Endometrial microvascular endothelial cells (primary cell): ENCODE measurements around the gene TRIM46. TPM values are rescaled to one million over a fixed set of nuclear protein-coding genes. Genes with fewer than 3 reads are reported as not detected.
"Not testable (repeated sequence)": the region's sequence is repeated elsewhere in the genome, so short reads cannot be mapped to it uniquely, and the experiment has no call there.

Experiments used
- in situ Hi-C: cut with HindIII; loops from 2 replicates; pipeline ENCODE4 v1.10.0; 2017; ENCODE audit warnings: low sequenced_read_pairs, low pct_unique_long_range_greater_than_20kb; ENCODE audit errors: inconsistent ontology term
- total RNA-seq: library from RNA; depleted of rRNA; stranded (reverse); fragments of >200 nt; gene quantifications from one replicate; pipeline ENCODE4 v1.2.3, GENCODE V29; 2015; ENCODE audit errors: inconsistent ontology term

The TRIM46 gene
- total RNA-seq, 1 donor from 2014 or later, result 2.4 TPM

DNA sequence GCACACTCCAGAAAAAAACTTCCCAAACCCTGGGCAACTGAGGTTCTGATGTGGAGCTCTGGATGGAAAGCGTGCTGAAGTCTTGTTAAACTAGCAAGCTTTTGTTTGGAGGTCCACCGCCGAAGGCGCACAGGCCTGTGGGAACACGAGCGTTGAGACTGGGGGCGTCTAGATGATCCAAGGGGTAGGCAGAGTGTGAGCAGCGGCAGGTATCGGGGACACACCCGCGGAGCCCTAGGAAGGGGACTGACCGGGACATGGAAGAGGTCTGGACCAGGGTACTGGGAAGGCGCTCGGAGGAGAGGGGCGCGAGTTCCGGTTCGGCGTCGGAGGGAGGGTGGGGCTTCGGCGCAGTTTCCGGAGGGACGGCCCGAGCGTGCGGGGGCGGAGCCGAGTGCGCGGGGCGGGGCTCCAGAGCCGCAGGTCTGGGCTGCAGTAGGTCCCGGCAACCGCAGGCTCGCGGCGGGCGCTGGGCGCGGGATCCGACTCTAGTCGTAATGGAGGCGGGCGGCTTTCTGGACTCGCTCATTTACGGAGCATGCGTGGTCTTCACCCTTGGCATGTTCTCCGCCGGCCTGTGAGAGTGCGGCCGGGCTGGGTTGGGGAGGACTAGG is 38.1 kb upstream of the TRIM46 start, which contains the start of gene SLC50A1:
TSS of gene SLC50A1 (plus strand) at position 438 of the 614 bp plus-strand sequence. CDS start at position 498, 60 bp downstream.
- in situ Hi-C loops, result no loop called here

DNA sequence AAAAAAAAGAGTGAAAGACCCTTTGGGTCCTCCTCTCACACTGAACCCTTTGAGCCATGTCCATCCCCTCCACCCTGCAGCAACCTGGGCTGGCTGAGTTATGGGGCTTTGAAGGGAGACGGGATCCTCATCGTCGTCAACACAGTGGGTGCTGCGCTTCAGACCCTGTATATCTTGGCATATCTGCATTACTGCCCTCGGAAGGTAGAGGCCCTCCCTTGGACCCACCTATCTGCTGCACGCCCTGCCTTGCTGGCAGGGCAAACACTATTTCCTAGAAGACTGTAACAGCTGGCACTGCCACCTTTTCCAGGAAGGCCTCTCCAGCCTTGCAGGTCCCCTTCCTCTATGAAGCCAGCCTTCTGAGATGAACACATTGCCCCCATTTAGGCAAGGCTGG is 36.9 kb upstream of the TRIM46 start:
- in situ Hi-C loops, result no loop called here

DNA sequence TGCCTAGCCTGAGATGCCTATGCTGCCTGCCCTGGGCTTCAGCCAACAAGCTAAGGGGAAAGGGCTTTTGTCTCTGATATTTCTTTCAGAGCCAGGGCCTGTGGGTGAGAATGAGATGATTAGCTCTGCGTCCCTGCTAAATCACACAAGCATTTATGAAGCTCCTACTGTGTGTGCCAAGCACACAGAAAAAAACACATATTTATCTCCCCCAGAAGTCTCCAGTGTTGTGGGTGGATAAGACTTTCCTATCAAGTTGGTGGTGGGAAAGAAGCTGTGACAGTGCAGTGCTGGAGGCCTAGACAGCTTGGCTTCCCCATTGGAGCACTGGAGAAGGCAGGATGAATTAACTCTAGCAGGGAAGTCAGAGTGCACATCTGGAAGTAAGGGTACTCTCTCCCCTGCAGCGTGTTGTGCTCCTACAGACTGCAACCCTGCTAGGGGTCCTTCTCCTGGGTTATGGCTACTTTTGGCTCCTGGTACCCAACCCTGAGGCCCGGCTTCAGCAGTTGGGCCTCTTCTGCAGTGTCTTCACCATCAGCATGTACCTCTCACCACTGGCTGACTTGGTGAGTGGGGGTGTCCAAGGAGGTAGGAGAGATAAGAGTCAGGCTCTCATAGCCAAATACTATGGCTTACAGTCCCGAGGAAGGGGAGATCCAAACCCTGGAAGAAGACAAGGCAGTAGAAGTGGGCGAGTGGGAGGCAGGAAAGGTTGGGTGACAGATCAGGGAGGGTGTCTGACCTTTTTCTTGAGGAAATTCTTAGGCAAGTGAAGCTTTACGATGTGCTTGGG is 36.3 kb upstream of the TRIM46 start:
- in situ Hi-C loops, result no loop called here

DNA sequence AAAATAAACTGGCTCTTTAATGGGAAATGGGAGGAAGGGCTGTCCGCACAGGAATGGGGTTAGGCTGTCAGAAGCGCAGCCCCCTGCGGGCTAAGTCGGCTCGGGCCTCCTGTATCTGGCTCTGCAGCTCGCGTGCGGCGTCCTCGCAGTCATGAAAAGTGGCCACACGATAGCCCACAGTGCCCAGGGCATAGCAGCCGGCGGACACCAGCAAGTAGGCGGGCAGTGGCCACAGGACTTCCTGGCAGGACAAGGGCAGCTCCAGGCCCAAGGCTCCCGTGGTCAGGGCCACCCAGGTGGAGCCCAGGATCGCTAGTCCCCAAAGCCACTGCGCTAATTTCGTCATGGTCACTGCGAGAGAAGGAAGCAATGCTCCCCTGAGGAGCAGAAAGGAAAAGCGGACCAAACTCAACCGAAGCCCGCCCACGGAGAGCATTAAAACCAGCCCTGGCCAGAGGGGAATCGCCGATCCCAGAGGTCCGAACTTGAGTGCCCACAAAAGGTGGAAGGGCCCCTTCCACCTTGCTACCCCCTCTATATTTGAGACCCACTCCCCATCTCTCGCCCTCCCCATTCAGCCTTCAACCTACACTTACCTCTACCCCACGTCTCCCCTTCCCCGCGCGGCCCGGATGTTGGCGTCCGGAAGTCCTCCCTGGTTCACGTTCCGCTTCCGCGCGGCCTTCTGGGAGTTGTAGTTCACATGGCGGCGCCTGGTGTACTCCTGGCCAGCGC is 33.6 kb upstream of the TRIM46 start, which contains the start of gene DPM3:
TSS of gene DPM3 (minus strand) at position 637 of the 735 bp plus-strand sequence. CDS start at position 346, 291 bp downstream.
- in situ Hi-C loops, result no loop called here

DNA sequence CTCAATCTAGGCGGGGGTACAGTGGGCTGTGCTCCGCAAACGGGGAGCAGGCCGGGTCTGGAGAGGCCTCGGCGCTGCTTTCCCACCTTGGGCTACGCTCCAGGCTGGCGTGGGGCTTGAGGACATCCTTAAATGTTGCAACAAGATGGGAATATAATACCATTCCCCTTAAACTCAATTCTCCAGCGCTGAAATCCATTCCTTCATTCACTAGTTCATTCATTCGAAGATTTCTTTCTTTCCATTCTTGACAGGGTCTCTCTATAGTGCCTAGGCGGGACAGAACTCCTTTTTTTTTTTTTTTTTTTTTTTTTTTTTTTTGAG is 33.1 kb upstream of the TRIM46 start:
- in situ Hi-C loops, result no loop called here

DNA sequence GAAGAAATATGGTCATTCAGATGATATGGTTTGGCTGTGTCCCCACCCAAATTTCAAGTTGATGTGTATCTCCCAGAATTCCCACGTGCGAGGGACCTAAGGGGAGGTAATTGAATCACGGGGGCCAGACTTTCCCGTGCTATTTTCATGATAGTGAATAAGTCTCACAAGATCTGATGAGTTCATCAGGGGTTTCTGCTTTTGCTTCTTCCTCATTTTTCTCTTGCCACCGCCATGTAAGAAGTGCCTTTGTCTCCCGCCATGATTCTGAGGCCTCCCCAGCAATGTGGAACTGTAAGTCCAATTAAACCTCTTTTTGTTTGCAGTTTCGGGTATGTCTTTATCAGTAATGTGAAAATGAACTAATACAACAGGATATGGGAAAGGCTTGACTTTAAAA is 31.9 kb upstream of the TRIM46 start:
- in situ Hi-C loops, result no loop called here

DNA sequence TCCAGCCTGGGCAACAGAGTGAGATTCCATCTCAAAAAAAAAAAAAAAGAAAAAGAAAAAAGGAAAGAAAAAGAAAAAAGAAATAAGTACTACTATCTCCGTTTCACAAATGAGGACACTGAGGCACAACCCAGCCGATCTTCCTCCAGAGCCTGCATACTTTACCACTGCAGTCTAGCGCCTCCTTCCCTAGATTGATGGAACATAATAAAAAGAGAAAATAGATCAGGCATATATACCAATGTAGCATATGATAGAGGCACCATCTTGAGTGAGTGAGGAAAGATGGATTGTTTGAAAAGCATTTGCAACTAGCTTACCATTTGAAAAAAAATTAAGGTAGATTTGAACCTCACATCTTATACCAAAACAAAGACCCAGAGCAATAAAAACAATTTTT is 28.2 kb upstream of the TRIM46 start:
- in situ Hi-C loops, result no loop called here

DNA sequence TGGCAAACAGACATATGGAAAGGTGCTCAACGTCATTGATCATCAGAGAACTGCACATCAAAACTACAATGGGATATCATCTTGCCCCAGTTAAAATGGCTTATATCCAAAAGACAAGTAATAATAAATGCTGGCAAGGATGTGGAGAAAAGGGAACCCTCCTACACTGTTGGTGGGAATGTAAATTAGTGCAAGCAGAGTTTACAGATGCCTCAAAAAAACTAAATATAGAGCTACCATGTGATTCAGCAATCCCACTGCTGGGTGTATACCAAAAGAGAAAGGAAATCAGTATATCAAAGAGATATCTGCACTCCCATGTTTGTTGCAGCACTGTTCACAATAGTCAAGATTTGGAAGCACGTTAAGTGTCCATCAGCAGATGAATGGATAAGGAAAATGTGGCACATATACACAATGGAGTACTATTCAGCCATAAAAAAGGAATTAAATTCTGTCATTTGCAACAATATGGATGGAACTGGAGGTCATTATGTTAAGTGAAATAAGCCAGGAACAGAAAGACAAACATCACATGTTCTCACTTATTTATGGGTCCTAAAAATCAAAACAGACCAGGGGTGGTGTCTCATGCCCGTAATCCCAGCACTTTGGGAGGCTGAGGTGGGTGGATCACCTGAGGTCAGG is 17.5 kb upstream of the TRIM46 start:
- in situ Hi-C loops, result not testable (repeated sequence)

DNA sequence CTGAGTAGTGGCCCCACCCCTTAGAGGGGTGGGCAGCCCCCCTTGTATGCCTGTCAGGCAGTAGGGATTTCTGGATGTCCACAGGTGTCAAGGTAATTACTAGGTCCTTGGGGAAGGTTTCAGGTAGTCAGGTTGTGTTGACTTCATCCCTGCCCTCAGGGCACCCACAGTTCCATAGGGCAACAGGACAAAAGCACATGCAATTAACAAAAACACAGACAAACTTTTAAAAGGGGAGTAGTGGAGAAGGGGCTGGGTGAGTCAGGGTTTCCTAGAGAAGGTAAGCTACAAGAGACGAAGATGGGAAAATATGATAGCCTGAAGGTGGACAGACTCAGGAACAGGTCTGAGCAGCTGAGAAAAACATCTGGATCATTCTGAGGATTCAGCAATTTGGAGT is 14.7 kb upstream of the TRIM46 start:
- in situ Hi-C loops, result no loop called here

DNA sequence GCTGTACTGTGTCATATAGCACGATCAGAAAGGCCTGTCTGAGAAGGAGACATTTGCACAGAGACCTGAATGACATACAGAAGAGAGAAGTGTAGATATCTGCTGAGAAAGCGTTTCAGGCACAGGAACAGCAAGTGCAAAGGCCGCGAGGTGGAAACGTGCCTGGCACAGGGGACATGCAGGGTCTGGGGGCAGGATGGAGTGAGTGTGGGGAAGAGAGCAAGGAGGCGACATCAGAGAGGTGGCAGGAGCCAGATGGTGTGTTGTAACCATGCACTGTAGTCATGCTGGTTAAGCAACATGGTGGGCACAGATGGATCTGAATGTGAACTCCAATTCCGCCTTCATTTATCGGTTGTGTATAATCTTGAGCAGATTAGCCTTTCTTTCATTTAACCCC is 13.5 kb upstream of the TRIM46 start:
- in situ Hi-C loops, result no loop called here

DNA sequence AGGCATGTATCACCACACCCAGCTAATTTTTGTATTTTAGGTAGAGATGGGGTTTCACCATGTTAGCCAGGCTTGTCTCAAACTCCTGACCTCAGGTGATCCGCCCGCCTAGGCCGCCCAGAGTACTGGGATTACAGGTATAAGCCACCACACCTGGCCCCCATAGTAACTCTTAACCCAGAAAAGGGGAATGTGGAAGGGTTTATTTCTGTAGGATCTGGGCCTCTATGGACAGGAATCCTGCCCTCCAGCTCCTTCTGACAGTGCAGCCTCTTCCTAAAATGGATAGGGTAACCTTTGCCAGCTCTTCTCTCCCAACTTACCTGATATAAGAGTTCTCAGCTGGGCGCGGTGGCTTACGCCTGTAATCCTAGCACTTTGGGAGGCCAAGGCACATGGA is 11.0 kb upstream of the TRIM46 start:
- in situ Hi-C loops, result not testable (repeated sequence)

DNA sequence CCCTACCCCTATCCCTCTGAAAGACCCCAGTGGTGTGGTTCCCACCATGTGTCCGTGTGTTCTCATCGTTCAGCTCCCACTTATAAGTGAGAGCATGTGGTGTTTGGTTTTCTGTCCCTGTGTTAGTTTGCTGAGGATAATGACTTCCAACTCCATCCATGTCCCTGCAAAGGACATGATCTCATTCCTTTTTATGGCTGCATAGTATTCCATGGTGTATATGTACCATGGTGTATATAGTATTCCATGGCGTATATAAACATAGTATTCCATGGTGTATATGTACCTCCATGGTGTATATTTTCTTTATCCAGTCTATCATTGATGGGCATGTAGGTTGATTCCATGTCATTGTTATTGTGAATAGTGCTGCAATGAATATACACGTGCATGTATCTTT is 9.9 kb upstream of the TRIM46 start:
- in situ Hi-C loops, result not testable (repeated sequence)

DNA sequence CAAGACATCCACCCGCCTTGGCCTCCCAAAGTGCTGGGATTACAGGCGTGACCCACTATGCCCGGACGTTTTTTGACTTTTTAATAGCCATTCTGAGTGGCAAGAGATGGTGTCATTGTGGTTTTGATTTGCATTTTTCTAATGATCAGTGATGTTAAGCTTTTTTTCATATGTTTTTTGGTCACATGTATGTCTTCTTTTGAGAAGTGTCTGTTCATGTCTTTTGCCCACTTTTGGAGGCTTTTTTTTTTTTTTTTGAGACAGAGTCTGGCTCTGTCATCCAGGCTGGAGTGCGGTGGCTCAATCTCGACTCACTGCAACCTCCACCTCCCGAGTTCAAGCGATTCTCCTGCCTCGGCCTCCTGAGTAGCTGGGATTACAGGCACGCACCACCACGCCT is 9.0 kb upstream of the TRIM46 start:
- in situ Hi-C loops, result not testable (repeated sequence)

DNA sequence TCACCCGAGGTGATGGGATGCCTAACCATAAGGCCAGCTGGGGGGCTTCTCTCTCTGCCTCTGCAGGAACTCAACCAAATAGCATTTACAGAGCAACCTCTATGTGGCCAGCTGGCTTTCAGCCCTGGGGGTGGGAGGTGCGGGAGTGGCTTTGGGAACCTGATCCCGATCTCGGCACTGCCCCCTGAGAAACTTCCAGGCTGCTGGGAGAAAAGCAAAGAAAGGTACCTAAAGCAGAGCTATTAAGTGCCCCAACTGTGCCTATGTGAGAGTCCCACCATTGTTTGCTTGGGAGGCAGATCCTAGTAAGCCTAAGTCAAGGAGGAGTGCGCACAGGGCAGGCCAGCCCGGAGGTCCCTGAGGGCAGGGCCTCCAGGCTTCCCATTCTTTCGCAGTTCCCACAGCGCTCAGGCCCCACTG is 7.6 kb upstream of the TRIM46 start:
- in situ Hi-C loops, result no loop called here

DNA sequence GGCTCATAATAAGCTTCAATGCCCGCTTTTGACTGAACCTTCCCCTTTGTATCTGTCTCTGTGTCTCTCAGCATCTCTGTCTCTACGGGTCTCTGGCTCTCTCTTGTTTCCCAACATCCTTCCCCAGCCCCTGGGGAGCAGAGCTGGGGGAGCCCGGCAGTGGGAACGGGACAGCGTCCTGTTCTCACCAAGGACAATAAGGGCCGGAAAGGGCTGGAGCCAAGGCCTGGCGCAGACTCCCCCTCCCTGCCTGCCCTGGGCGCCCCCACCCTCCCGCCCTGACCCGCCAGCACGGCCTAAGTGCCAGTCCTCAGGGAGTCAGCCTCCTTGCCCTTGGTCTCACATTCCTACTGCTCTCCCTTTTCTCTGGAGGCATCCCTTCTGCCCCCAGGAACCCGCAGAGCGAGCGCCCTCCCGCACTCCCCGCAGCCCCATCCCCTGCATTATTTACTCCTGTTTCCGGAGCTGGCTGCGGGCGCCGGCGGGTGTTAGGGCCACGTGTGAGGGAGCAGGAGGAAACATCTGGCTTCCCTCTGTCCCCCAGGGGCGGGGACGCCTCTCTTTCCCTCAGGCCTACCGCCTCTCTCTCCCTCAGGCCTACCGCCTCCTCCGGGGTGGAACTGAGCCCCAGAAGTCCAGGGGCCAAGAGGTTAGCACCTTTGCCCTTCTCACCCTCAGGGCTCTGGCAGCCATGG is 7.0 kb upstream of the TRIM46 start:
- in situ Hi-C loops, result no loop called here

DNA sequence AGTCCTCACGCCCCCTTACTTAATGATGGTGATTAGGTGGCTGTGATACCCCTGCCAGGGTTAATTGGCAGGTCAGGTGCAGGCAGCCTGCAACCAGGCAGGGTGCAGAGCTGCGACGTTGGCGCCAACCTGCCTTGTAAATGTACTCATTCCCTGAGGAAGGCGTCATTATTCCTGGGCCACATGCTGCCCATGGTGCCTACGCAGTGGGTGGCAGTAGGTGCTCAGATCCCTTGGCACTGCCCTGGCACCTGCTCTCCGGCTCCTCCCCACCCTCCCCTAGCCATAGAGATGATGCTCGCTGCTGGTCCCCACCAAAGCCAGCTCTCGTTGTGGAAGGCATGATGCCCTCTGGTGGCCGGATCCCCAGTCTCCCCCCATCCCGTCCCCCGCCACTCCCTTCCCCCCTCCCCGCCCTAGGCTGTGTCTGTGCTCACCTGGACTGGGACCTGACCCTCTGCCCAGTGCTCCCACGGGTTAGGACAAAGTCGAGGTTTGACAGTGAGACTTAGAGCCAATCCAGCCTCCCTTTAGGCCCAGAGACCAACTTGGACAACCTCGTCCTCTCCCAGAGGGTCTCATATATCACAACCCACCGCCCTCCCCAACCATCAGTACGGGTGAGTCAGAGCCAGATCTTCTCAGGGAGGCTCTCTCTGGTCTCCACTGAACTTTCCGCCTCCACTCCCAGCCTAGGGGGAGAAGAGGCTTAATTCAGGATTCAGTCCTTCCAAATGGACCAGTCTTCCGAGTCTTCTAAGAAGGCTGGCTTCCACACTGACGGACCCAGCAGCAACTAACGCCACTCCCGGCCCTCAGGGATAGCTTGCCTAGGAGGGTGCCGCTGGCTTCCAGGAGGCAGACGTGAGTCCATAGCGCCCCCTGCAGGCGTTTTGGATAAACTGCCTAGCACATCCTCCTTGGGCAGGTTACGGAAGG is 6.2 kb upstream of the TRIM46 start:
- in situ Hi-C loops, result no loop called here

DNA sequence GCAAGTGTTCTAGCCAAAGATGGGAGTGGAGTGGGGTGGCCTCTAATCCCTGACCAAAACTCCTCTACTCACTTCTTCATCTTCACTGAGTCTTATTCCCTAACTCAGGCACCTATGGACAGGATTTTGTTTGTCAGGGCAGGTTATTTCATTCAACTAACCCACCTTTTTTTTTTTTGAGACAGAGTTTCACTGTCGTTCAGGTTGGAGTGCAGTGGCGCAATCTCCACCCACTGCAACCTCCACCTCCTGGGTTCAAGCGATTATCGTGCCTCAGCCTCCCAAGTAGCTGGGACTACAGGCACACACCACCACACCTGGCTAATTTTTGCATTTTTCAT is 5.6 kb upstream of the TRIM46 start:
- in situ Hi-C loops, result not testable (repeated sequence)
